GM19438 (cell line): ENCODE measurements around the gene SPRR2B.
"Not testable (repeated sequence)": the region's sequence is repeated elsewhere in the genome, so short reads cannot be mapped to it uniquely, and the experiment has no call there.

Experiments used
- ATAC-seq: cut with Tn5 transposase; IDR thresholded peaks from one replicate; pipeline ENCODE4 v1.9.1; 2021; ENCODE audit warnings: low read depth; ENCODE audit not compliant: unreplicated experiment

Gene SPRR2B

GRCh38 chr1:153035211-153035610 lies 36.2 kb downstream of the SPRR2B start:
- ATAC-seq = no peak

GRCh38 chr1:153032677-153033308 lies 38.6 kb downstream of the SPRR2B start:
- ATAC-seq = no peak

- no peak for ATAC-seq
Measured at GRCh38 chr1:153032073-153032472, 39.3 kb downstream of the SPRR2B start.

- no peak for ATAC-seq
Measured at GRCh38 chr1:153030895-153031294, 40.5 kb downstream of the SPRR2B start, which contains the start of gene SPRR1B. Gene SPRR1B, plus strand, starts transcription at chr1:153031203. Its CDS starts 1,143 bp downstream, at chr1:153032346.

- ATAC-seq = no peak
Measured at GRCh38 chr1:153028766-153029165, 42.6 kb downstream of the SPRR2B start.

GRCh38 chr1:153025797-153026196 lies 45.6 kb downstream of the SPRR2B start:
- ATAC-seq = no peak

GRCh38 chr1:153024413-153024812 lies 47.0 kb downstream of the SPRR2B start:
- no peak for ATAC-seq

- no peak for ATAC-seq
Measured at GRCh38 chr1:153023109-153023508, 48.3 kb downstream of the SPRR2B start.

GRCh38 chr1:153022340-153022739 lies 49.1 kb downstream of the SPRR2B start:
- not testable (repeated sequence) for ATAC-seq

GRCh38 chr1:153021829-153022228 lies 49.6 kb downstream of the SPRR2B start:
- ATAC-seq = not testable (repeated sequence)
